Measurements from ENCODE around the gene FGF2.
"Not testable (repeated sequence)": the region's sequence is repeated elsewhere in the genome, so short reads cannot be mapped to it uniquely, and the experiment has no call there.

Gene FGF2

GRCh38 chr4:122826553-122827257 is at the start of gene FGF2:
Gene FGF2 (plus strand): TSS chr4:122826831. CDS start chr4:122827175, 344 bp downstream.
- no peak for DNase-seq

- peak; percentile 22 for DNase-seq
These were observed 49.7 kb upstream of the FGF2 start for GRCh38 chr4:122776916-122777315.

- no peak for DNase-seq
These were observed 48.6 kb upstream of the FGF2 start for GRCh38 chr4:122777846-122778673.

GRCh38 chr4:122781486-122781885 is 45.1 kb upstream of the FGF2 start:
- DNase-seq = no peak

- DNase-seq = no peak
These were observed 43.1 kb upstream of the FGF2 start for GRCh38 chr4:122783301-122784215.

GRCh38 chr4:122784261-122784660 is 42.4 kb upstream of the FGF2 start:
- no peak for DNase-seq

- DNase-seq = no peak
These were observed 41.5 kb upstream of the FGF2 start for GRCh38 chr4:122785099-122785498.

GRCh38 chr4:122786296-122786695 is 40.3 kb upstream of the FGF2 start:
- DNase-seq = not testable (repeated sequence)

GRCh38 chr4:122786920-122787319 is 39.7 kb upstream of the FGF2 start:
- not testable (repeated sequence) for DNase-seq

- DNase-seq = no peak
These were observed 38.7 kb upstream of the FGF2 start for GRCh38 chr4:122787940-122788339.

- no peak for DNase-seq
These were observed 37.7 kb upstream of the FGF2 start for GRCh38 chr4:122788935-122789334.

GRCh38 chr4:122793811-122794210 is 32.8 kb upstream of the FGF2 start:
- no peak for DNase-seq

- no peak for DNase-seq
These were observed 29.7 kb upstream of the FGF2 start for GRCh38 chr4:122796801-122797404.

- DNase-seq = no peak
These were observed 29.1 kb upstream of the FGF2 start for GRCh38 chr4:122797405-122798094.

GRCh38 chr4:122798101-122798500 is 28.5 kb upstream of the FGF2 start:
- peak; percentile 35 for DNase-seq

- DNase-seq = no peak
These were observed 27.7 kb upstream of the FGF2 start for GRCh38 chr4:122798917-122799316.

- DNase-seq = no peak
These were observed 22.8 kb upstream of the FGF2 start for GRCh38 chr4:122803788-122804208.

- no peak for DNase-seq
These were observed 19.5 kb upstream of the FGF2 start for GRCh38 chr4:122806981-122807679.

GRCh38 chr4:122810669-122811068 is 16.0 kb upstream of the FGF2 start:
- no peak for DNase-seq

- DNase-seq = not testable (repeated sequence)
These were observed 14.8 kb upstream of the FGF2 start for GRCh38 chr4:122811781-122812180.

GRCh38 chr4:122812823-122813222 is 13.8 kb upstream of the FGF2 start:
- DNase-seq = not testable (repeated sequence)

All from NCI-H1105 (cell line).